OCI-LY3 (cell line): ENCODE measurements around the gene TMEM72.

Experiments
- H2AFZ ChIP-seq: fragments of 200-600, 300-600 bp; shearing (Covaris generic); 2 replicates; pipeline ENCODE4 v1.6.0; 2014; ENCODE audit warnings: antibody characterized with exemption, low read depth, low read length
- H3K27ac ChIP-seq: fragments of 200-600, 300-600 bp; sonication (generic); 2 replicates; pipeline ENCODE4 v1.5.1; 2014; ENCODE audit warnings: mild to moderate bottlenecking, low read length, moderate library complexity, mixed read lengths
- H3K27me3 ChIP-seq: fragments of 200-600, 300-600 bp; sonication (generic); 2 replicates; pipeline ENCODE4 v1.6.1; 2014; ENCODE audit warnings: low read depth, low read length, mixed read lengths
- H3K36me3 ChIP-seq: fragments of 200-600, 300-600 bp; sonication (generic); replicated peaks from 2 replicates; pipeline ENCODE3; 2014; ENCODE audit warnings: low read depth, low read length, mixed read lengths
- H3K4me1 ChIP-seq: fragments of 300-600, 200-600 bp; sonication (generic); 2 replicates; pipeline ENCODE4 v1.6.1; 2014; ENCODE audit warnings: low read length, mixed read lengths
- H3K4me2 ChIP-seq: fragments of 200-600, 300-600 bp; sonication (generic); 2 replicates; pipeline ENCODE4 v1.6.1; 2014; ENCODE audit warnings: low read length, mixed read lengths
- H3K4me3 ChIP-seq: fragments of 300-600, 200-600 bp; sonication (generic); 2 replicates; pipeline ENCODE4 v1.5.1; 2014; ENCODE audit warnings: antibody characterized with exemption, mild to moderate bottlenecking, low read length, moderate library complexity
- H3K79me2 ChIP-seq: fragments of 300-600, 200-600 bp; shearing (Covaris generic); 2 replicates; pipeline ENCODE4 v1.6.1; 2014; ENCODE audit warnings: mild to moderate bottlenecking, low read length, mixed read lengths
- H3K9ac ChIP-seq: fragments of 300-600, 200-600 bp; shearing (Covaris generic); 2 replicates; pipeline ENCODE4 v1.6.0; 2014; ENCODE audit warnings: mild to moderate bottlenecking, low read length, moderate library complexity
- H3K9me3 ChIP-seq: fragments of 200-600, 300-600 bp; shearing (Covaris generic); 2 replicates; pipeline ENCODE4 v1.6.1; 2014; ENCODE audit warnings: low read length, mixed read lengths; ENCODE audit not compliant: insufficient read depth
- H4K20me1 ChIP-seq: fragments of 200-600, 300-600 bp; sonication (generic); 2 replicates; pipeline ENCODE4 v1.6.1; 2016; ENCODE audit warnings: low read length, mixed read lengths; ENCODE audit not compliant: insufficient read depth
- CTCF ChIP-seq: fragments of 200-600, 300-600 bp; sonication (generic); IDR thresholded peaks from 2 replicates; pipeline ENCODE4 v1.5.1; 2014; ENCODE audit warnings: antibody characterized with exemption, low read length, low read depth
- EZH2phosphoT487 ChIP-seq: fragments of 200-600 bp; shearing (Covaris generic); IDR thresholded peaks from 2 replicates; pipeline ENCODE4 v1.6.1; 2018; ENCODE audit warnings: antibody characterized with exemption, mixed run types, low read depth

Gene TMEM72

GRCh38 chr10:44961931-44962750 is 51.0 kb downstream of the TMEM72 start:
- Histone ChIP-seq H3K27me3 (no peaks in the 10 kb centered on the region), H3K36me3 (no peaks in the 10 kb centered on the region), H3K9me3 (no peaks in the 10 kb centered on the region), H2AFZ (no peak overlapping the region), H3K79me2 (peaks cover 8% of the 10 kb centered on the region), H3K4me3 (no peak overlapping the region), H3K9ac (no peak overlapping the region), H4K20me1 (no peaks in the 10 kb centered on the region), H3K4me1 (peaks cover 71% of the 10 kb centered on the region), H3K27ac (no peak overlapping the region), H3K4me2 (no peak overlapping the region)
- TF ChIP-seq EZH2phosphoT487 (no peak), CTCF (no peak)

GRCh38 chr10:44962870-44963738 is 52.0 kb downstream of the TMEM72 start:
- no peaks in the 10 kb centered on the region for H3K36me3 ChIP-seq
- peak overlapping the region; percentile 62 for H2AFZ ChIP-seq
- H3K79me2 ChIP-seq: peaks cover 8% of the 10 kb centered on the region
- no peaks in the 10 kb centered on the region for H3K9me3 ChIP-seq
- peak overlapping the region; percentile 80 for H3K4me2 ChIP-seq
- peak overlapping the region; percentile 51 for H3K9ac ChIP-seq
- peak overlapping the region; percentile 53 for H3K4me3 ChIP-seq
- no peaks in the 10 kb centered on the region for H3K27me3 ChIP-seq
- no peak for TF ChIP-seq EZH2phosphoT487
- TF ChIP-seq CTCF: no peak
- no peaks in the 10 kb centered on the region for H4K20me1 ChIP-seq
- peaks cover 78% of the 10 kb centered on the region for H3K4me1 ChIP-seq
- H3K27ac ChIP-seq: peak overlapping the region; percentile 54

GRCh38 chr10:44963772-44964633 is 52.9 kb downstream of the TMEM72 start:
- Histone ChIP-seq H3K9ac (peak overlapping the region; percentile 51), H3K4me1 (peaks cover 80% of the 10 kb centered on the region), H2AFZ (peak overlapping the region; percentile 62)

More at GRCh38 chr10:44963772-44964633, 52.9 kb downstream of the TMEM72 start:
- Histone ChIP-seq H3K27me3 (no peaks in the 10 kb centered on the region), H3K4me2 (peak overlapping the region; percentile 80), H3K9me3 (no peaks in the 10 kb centered on the region), H3K27ac (peak overlapping the region; percentile 54), H3K4me3 (peak overlapping the region; percentile 53), H4K20me1 (no peaks in the 10 kb centered on the region), H3K79me2 (peaks cover 1% of the 10 kb centered on the region; the same call in 1 of the 2 replicates), H3K36me3 (no peaks in the 10 kb centered on the region)
- no peak for TF ChIP-seq EZH2phosphoT487
- TF ChIP-seq CTCF: no peak
